ENCODE results near the gene EDEM2.
"Not testable (repeated sequence)": the region's sequence is repeated elsewhere in the genome, so short reads cannot be mapped to it uniquely, and the experiment has no call there.

GRCh38 chr20:35164531-35164930, 17.4 kb upstream of the EDEM2 start:
- TF ChIP-seq CTCF (optimal IDR thresholded peaks at IDR 0.05 in 1 of 3, IDR thresholded peaks at IDR 0.05 in 1 of 3, conservative IDR thresholded peaks at IDR 0.05 in 1 of 3; ENCODE audit: extremely low read depth in 1 of 3, insufficient read depth in 2 of 3, low read length in 3 of 3); EZH2 (IDR thresholded peaks at IDR 0.05; ENCODE audit: low read length): not testable (repeated sequence)

All from keratinocyte (primary cell).